ENCODE data around the gene ALK.

The ALK gene

DNA sequence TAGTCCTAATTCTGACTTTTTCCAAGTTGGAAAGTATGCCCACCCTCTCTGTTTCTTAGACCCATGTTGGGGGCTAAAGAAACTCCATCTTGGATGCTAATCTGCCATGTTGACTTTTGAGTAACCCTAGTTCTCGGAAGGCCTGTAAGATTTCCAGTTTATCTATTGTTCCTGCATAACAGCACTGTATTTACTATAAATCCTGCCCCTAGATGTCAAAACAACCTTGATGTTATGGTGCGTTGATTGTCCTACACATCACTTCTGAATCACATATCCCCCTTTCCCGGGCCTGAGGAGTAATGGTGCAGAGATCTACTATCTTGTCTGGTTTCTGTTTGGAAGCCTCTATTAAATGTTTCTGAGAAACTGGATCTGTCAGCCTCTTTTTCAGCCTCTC, 116.7 kb downstream of the ALK start:
- peaks cover 7% of the 10 kb centered on the region for H3K9me3 Mint-ChIP-seq (ENCODE audit: low read depth)
- H3K36me3 Mint-ChIP-seq: no peaks in the 10 kb centered on the region
- H3K27ac Mint-ChIP-seq: no peak overlapping the region
- peaks cover 14% of the 10 kb centered on the region for H3K27me3 Mint-ChIP-seq
- H3K4me3 Mint-ChIP-seq: no peak overlapping the region
- H3K4me1 Mint-ChIP-seq (ENCODE audit: low read depth): no peaks in the 10 kb centered on the region

DNA sequence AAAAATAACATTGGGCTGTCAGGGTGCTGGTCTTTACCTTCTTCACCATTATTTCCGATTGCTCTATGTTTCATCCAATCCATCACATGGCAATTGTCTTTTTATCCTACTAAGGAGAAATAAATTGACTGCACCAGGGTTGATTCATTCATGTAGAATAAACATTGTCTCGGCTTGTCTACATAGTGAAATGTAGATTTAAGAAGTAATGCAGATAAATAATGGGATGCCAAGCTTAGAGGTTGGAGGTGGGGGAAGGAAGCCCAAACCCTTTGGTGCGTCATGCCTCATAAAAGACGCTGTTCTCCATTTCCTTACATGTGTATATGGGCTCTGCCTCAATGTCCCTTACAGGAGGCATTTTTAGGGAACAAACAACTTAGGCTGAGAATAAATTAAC, 117.8 kb downstream of the ALK start:
- H3K9me3 Mint-ChIP-seq (ENCODE audit: low read depth): peaks cover 7% of the 10 kb centered on the region

DNA sequence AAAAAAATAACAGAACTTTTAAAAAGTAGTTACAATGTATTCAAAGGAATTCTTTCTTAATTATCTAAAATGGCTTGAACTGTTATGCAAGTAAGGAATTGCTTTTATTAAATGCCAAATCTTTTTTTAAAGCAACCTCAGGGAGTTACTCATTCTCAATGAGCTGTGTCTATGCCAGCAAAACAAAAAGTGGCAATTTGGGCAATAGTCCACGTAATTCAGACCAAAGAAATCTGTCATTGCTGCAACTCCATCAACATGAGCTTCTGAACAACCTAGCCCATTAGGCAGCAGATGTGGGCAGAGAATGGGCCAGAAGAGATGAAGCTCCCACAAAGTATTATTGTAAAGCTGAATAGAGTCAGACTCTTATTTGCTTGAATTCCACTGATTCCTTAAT, 118.4 kb downstream of the ALK start:
- Mint-ChIP-seq H3K36me3 (no peaks in the 10 kb centered on the region), H3K9me3 (ENCODE audit: low read depth) (peaks cover 7% of the 10 kb centered on the region), H3K27me3 (peaks cover 13% of the 10 kb centered on the region), H3K4me3 (no peak overlapping the region), H3K4me1 (ENCODE audit: low read depth) (no peaks in the 10 kb centered on the region), H3K27ac (no peak overlapping the region)

More for the DNA sequence above, 117.8 kb downstream of the ALK start:
- Mint-ChIP-seq H3K36me3 (no peaks in the 10 kb centered on the region), H3K4me1 (ENCODE audit: low read depth) (no peaks in the 10 kb centered on the region), H3K4me3 (no peak overlapping the region), H3K27me3 (peaks cover 13% of the 10 kb centered on the region), H3K27ac (no peak overlapping the region)

DNA sequence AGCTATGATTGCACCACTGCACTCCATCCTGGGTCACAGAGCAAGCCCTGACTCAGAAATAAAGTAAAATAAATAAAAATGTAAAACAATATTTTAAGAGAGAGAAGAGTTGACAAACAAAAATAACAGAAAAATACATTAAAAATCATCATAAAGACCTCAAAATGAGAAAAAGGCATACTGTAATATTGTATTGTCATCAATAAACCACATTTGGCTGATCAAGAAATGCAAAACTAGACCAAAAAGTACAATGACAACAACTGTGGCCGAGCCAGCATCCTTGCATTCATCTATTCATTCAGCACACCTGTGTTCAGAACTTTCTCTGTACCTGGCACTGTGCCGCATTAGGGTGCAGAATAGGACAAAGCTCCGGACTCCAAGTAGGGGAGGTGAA, 121.8 kb downstream of the ALK start:
- no peaks in the 10 kb centered on the region for H3K4me1 Mint-ChIP-seq (ENCODE audit: low read depth)
- no peaks in the 10 kb centered on the region for H3K36me3 Mint-ChIP-seq
- H3K27ac Mint-ChIP-seq: no peak overlapping the region
- H3K27me3 Mint-ChIP-seq: peaks cover 6% of the 10 kb centered on the region
- H3K4me3 Mint-ChIP-seq: no peak overlapping the region
- no peaks in the 10 kb centered on the region for H3K9me3 Mint-ChIP-seq (ENCODE audit: low read depth)

DNA sequence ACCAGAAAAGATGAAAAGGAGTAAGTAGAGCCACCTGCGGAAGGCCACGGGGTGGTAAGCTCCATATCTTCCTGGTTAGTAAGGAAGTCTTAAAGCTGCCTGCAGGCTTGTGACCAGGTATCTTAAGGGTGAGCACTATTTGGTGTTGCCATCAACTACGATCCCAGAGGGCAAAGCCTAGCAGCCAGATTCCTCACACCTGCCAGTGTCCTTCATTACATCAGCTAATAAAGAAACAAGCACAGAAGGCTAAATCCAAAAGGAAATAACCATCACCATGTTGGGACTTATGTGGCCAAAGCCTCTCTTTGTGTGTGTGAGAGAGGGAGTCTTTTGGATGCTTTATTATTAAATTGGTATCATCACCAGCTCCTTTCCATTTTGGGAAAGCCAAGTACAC, 123.5 kb downstream of the ALK start:
- H3K9me3 Mint-ChIP-seq (ENCODE audit: low read depth): no peaks in the 10 kb centered on the region
- no peaks in the 10 kb centered on the region for H3K36me3 Mint-ChIP-seq
- H3K4me3 Mint-ChIP-seq: no peak overlapping the region
- no peaks in the 10 kb centered on the region for H3K4me1 Mint-ChIP-seq (ENCODE audit: low read depth)
- peaks cover 12% of the 10 kb centered on the region for H3K27me3 Mint-ChIP-seq
- H3K27ac Mint-ChIP-seq: no peak overlapping the region

DNA sequence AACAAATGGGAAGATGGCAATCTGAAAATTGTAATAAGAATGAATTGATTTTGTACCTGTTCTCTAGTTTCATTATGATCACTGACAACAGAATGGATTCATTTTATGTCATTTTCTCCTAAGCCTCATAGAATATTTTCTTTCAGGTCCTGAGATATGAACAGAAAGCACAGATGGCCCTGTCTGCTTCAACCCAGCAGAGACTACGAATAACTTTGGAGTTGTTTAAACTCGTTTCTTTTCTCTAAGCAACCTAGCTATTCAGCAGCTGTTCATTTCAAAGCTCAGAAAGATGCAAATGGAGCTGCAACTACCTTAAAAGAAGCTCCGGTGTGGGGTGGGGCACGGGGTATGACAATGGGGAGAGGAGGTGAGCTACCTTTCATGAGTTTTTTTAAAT, 124.9 kb downstream of the ALK start:
- H3K36me3 Mint-ChIP-seq: no peaks in the 10 kb centered on the region
- peaks cover 12% of the 10 kb centered on the region for H3K27me3 Mint-ChIP-seq

DNA sequence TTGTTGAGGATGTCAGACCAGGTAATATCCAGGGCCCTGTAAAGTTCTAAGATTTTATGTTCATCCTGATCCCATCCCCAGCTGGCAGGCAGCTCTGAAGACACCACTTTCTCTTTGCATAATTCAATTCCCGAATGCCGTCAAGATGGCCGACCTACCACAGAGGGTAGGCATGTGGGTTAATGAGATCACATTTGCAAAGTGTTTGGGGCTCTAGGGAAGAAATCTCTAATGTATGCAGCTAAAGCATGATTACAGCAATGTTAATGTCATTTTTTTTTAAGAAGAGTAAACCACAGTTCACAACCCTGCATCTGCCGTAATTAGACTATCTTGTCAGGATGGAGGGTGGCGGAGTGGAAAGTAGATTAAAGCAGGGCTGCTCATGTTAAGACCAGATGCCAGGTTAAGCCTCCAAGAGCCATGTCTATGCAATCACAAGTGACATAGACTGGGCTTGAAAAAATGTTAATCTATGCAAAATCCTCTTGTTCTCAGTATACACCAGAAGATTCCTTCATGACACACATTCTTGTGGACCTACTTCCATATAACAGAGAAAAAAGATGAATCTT, 131.4 kb downstream of the ALK start:
- no peaks in the 10 kb centered on the region for H3K9me3 Mint-ChIP-seq (ENCODE audit: low read depth)
- H3K4me3 Mint-ChIP-seq: no peak overlapping the region
- no peak overlapping the region for H3K27ac Mint-ChIP-seq
- H3K4me1 Mint-ChIP-seq (ENCODE audit: low read depth): no peaks in the 10 kb centered on the region
- H3K27me3 Mint-ChIP-seq: peaks cover 11% of the 10 kb centered on the region
- H3K36me3 Mint-ChIP-seq: no peaks in the 10 kb centered on the region

More for the DNA sequence above, 124.9 kb downstream of the ALK start:
- no peaks in the 10 kb centered on the region for H3K4me1 Mint-ChIP-seq (ENCODE audit: low read depth)
- no peaks in the 10 kb centered on the region for H3K9me3 Mint-ChIP-seq (ENCODE audit: low read depth)
- H3K4me3 Mint-ChIP-seq: no peak overlapping the region
- H3K27ac Mint-ChIP-seq: no peak overlapping the region

DNA sequence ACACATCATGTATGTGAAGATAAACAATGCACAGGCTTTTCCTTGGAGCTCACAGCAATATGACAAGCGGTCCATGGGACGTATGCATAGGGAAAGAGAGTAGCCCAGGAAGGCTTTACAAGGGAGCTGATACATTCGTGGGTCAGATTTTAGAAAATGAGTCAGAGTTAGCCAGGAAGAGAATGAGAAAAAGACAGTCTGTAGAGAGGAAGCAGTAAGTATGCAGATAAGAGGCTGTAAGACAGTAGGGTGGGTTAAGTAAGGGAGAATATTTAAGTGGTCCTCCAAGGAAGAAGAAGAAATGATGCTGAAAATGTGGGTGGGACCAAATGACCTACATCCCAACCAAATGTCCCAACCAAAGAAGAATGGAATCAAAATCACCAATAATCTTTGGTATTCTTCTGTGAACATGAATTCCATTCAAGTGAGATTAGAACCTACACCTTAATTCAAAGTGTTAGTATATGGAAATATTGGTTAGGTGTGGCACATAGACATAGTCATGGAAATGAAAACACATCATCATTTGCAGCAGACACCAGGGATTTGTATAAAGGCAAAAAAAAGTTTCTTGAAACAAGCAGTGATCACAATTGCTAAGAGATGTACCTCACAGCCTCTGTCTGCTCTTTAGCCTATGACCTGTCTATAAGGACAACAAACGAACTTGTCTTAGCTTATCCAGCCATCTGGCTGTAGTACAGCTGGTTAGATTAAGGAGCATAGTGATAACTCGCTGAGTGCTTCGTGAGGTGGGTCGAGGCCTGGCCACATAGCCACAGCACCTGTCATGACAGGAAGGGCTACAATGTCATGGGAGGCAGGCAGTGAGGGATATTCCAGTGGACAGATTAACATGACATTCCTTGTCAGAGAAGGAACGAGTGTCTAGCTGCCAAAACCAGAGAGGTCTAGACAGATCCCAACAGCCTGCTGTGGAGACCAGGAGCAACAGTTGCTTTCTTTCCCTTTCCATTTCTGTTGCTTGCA, 133.6 kb downstream of the ALK start:
- Mint-ChIP-seq H3K27me3 (peaks cover 4% of the 10 kb centered on the region), H3K9me3 (ENCODE audit: low read depth) (no peaks in the 10 kb centered on the region), H3K4me1 (ENCODE audit: low read depth) (no peaks in the 10 kb centered on the region), H3K4me3 (no peak overlapping the region), H3K36me3 (no peaks in the 10 kb centered on the region), H3K27ac (no peak overlapping the region)

DNA sequence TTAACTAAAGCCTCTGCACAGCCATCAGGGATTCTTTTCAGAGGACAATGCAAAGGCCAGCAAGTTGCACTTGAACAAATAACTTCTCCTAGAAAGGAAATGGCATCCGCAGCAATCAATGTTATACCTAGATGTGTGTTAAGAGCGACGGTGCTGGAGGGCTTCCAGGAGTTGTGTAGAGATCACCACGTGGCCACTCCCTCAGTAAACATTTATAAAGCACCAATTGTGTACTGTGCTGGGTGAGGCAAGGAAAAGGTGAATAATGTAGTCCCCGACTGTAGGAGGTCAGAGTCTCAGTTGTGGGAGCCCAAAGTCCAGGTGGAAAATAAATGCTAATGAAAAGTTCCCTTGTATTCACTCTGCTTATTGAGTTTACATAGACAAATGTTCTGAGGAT, 135.0 kb downstream of the ALK start:
- Mint-ChIP-seq H3K4me3 (no peak overlapping the region), H3K27me3 (peaks cover 3% of the 10 kb centered on the region), H3K4me1 (ENCODE audit: low read depth) (no peaks in the 10 kb centered on the region), H3K9me3 (ENCODE audit: low read depth) (no peaks in the 10 kb centered on the region), H3K27ac (no peak overlapping the region), H3K36me3 (no peaks in the 10 kb centered on the region)

DNA sequence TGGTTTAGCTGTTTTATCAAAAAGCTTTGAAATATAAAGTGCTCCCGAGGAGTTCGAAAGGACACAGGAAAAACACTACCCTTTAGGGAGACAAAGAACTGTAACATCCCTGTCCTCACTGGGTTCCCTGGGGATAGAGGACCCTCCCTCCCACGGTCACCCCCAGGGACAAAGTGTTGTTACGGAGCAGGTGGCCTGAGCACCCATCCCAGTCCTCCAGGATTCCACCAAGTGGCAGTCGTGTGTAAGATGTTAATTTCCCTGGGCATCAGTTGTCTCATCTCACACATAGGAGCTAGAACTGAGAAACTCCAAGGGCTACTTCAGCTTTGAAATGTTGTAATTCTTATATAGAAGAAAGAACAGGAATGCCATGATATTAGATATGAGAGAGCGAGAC, 137.7 kb downstream of the ALK start:
- Mint-ChIP-seq H3K36me3 (no peaks in the 10 kb centered on the region), H3K4me3 (no peak overlapping the region), H3K4me1 (ENCODE audit: low read depth) (no peaks in the 10 kb centered on the region), H3K27me3 (peaks cover 3% of the 10 kb centered on the region), H3K9me3 (ENCODE audit: low read depth) (no peaks in the 10 kb centered on the region), H3K27ac (no peak overlapping the region)

DNA sequence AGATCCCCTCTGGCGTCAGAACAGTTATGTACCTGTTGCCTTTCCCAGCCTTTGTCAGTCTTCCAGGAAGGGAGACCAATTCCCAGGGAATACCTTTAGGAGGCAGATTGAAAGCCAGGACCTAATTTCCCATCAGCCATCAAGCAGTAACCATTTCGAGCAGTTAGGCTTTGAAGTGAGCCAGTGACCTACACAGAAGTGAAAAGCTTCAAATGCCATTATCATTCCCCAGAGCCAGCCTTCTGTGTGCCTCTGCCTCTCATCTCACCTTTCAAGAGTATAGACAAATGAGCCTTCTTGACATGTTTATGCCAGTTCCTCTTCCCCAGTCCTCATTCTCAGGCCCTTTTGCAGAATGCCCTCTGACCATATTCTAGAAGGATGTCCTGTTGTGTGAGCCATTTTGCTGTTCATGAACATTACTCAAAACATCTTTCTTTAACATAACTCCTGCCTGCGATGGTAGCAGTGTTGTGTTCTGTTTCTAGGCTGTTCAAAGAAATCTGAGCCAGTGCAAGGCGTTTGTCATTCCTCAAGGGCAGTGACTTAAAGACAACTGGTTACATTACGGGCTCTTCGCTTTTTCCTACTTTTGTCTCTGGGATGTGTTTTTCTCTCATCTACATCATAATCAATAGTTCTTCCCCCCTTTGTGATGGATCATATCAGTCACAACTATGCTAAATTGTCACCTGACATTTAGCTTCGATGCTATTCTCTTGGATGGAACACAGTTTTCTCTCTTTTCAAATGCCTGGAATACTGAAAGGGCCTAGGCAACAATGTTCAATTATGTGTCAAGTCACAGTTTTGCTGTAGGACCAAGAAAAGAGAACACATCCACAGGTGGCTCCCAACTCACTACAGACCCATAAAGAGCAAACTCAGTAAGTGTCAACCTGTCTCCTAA, 138.6 kb downstream of the ALK start:
- Mint-ChIP-seq H3K27me3 (peaks cover 3% of the 10 kb centered on the region), H3K4me1 (ENCODE audit: low read depth) (no peaks in the 10 kb centered on the region), H3K9me3 (ENCODE audit: low read depth) (no peaks in the 10 kb centered on the region), H3K27ac (no peak overlapping the region), H3K4me3 (no peak overlapping the region), H3K36me3 (no peaks in the 10 kb centered on the region)

DNA sequence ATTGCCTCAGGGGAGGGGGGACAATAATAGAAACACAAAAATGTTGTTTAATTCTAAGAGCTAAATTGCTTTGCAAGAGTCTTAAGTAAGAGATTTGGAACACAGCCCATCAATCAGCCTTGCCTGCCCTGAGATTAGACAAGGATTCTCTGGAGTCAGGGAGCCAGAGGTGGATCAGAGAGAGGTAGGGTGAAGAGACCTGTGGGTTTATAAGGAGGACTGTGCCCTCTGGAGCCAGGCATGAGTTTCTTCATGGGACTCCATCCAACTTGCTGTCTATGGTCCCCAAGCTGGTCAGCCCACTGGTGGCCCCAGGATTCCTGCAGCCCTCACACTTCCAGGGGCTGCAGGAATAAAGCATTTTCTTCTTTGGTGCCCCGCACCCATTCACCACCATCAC, 139.3 kb downstream of the ALK start:
- peaks cover 3% of the 10 kb centered on the region for H3K27me3 Mint-ChIP-seq
- H3K27ac Mint-ChIP-seq: no peak overlapping the region
- no peaks in the 10 kb centered on the region for H3K36me3 Mint-ChIP-seq
- no peak overlapping the region for H3K4me3 Mint-ChIP-seq
- H3K9me3 Mint-ChIP-seq (ENCODE audit: low read depth): no peaks in the 10 kb centered on the region
- H3K4me1 Mint-ChIP-seq (ENCODE audit: low read depth): no peaks in the 10 kb centered on the region

DNA sequence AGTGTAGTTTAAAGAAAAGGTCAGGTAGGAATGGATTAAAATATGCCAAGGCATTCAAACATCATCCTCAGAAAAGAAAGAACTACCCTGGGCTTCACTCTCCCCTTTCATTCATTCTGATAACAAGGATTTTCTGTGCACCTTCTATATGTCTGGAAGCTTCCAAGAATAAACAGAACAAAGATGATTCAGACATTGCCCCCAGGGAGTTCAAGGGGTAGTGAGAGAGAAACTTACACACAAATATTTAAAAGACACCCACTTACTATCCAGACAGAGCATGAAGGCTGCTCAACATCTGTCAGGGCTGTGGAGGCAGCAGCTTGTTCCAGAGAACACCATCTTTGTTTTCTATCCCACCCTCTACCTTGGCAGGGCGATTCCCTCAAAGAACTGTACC, 140.5 kb downstream of the ALK start:
- Mint-ChIP-seq H3K4me1 (ENCODE audit: low read depth) (no peaks in the 10 kb centered on the region), H3K9me3 (ENCODE audit: low read depth) (no peaks in the 10 kb centered on the region), H3K27ac (no peak overlapping the region), H3K4me3 (no peak overlapping the region), H3K36me3 (no peaks in the 10 kb centered on the region), H3K27me3 (no peaks in the 10 kb centered on the region)

DNA sequence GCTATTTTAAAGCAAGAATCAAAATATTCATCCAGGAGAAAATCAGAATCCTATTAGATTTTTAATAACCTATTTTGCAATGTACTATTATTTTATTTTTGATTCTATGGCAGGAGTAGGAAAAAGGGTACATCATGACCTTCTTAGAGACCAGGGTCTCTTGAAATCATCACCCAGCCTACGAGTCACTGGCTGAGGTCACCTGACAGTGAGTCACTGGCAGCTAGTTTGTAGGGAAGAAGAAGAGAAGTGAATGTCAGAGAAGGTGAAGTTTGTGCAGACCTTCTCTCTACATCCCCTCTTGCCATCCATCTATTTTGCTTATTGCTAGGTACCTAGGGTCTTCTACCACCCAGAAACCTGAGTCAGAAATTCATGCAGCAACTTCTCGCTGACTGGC, 144.2 kb downstream of the ALK start:
- Mint-ChIP-seq H3K4me3 (no peak overlapping the region), H3K27ac (no peak overlapping the region), H3K4me1 (ENCODE audit: low read depth) (no peaks in the 10 kb centered on the region), H3K27me3 (peaks cover 6% of the 10 kb centered on the region), H3K36me3 (no peaks in the 10 kb centered on the region), H3K9me3 (ENCODE audit: low read depth) (no peaks in the 10 kb centered on the region)

DNA sequence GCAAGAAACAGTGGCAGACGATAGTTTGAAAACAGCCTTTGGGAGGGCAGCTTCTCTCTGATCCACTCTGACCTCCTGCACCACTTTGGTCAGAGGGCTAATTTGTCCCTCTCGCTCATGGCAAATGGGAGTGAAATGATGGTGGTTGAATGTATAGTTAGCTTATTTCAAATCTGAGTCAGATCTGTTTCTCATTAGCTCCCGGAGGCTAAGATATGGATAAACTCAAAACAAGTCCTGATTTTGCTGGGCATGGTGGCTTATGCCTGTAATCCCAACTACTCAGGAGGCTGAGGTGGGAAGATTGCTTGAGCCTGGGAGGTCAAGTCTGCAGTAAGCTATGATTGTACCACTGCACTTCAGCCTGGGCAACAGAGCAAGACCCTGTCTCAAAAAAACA, 145.0 kb downstream of the ALK start:
- H3K27ac Mint-ChIP-seq: no peak overlapping the region
- H3K9me3 Mint-ChIP-seq (ENCODE audit: low read depth): no peaks in the 10 kb centered on the region
- no peak overlapping the region for H3K4me3 Mint-ChIP-seq
- peaks cover 6% of the 10 kb centered on the region for H3K27me3 Mint-ChIP-seq
- H3K4me1 Mint-ChIP-seq (ENCODE audit: low read depth): no peaks in the 10 kb centered on the region
- H3K36me3 Mint-ChIP-seq: no peaks in the 10 kb centered on the region
